ENCODE measurements around the gene GPBP1.
"Not testable (repeated sequence)": the region's sequence is repeated elsewhere in the genome, so short reads cannot be mapped to it uniquely, and the experiment has no call there.

Gene GPBP1

DNA sequence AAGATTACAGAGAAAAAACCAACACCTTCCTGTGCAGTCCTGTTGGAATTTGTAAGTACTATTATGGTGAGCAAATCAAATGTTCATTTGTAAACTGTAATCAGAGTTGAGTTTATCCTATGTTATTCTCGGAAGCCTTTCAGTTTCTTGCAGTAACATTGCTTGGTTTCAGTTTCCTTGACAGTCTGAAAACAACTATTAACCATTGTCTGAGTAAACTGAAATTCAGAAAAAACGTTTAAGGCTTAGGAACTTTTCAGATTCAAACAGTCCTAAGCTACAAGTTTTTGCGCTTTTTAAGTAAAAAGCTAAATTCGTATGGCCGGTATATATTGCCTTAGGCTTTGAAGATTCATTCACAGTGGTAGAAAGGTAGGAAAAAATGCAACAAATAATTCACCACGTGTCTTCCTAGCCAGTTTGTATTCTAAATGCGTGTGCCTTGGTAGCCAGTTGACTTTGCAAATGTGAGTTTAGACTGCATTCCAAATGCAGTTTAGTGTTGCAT is 2.5 kb downstream of the GPBP1 start:
- in situ Hi-C loops (cut with HindIII; ENCODE audit: low sequenced_read_pairs): no loop called here

DNA sequence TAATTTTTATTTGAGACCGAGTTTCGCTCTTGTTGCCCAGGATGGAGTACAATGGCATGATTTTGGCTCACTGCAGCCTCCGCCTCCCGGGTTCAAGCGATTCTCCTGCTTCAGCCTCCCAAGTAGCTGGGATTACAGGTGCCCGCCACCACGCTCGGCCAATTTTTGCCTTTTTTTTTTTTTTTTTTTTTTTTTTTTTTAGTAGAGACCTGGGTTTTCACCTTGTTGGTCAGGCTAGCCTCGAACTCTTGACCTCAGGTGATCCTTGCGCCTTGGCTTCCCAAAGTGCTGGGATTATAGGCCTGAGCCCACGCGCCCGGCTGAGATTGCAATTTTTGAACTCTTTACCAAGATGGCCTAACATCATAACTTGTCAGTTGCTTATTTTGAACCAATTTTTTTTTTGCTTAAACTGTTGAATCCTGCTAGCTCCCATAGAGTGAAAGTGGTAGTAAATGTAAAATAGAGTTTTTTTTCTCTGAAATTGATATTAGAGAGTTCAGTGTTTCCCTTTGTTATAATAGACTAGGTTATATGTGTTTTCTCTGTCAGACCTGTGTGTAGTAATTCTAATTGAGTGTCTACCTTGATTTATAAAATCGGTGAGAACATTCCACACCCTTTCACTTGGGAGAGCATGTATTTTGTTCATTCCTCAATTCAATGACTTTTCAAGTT is 3.8 kb downstream of the GPBP1 start:
- in situ Hi-C loops (cut with HindIII; ENCODE audit: low sequenced_read_pairs): no loop called here

DNA sequence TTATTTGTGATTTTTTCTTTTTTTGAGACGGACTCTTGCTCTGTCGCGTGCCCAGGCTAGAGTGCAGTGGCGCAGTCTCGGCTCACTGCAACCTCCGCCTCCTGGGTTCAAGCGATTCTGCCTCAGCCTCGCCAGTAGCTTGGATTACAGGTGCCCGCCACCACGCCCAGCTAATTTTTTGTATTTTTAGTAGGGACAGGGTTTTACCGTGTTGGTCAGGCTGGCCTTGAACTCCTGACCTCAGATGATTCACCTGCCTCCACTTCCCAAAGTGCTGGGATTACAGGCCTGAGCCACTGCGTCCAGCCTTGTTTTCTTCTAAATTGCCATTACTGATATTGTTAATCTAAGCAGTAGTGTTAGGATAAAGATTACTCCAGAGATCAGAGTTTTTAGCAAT is 4.4 kb downstream of the GPBP1 start:
- in situ Hi-C loops (cut with HindIII; ENCODE audit: low sequenced_read_pairs): not testable (repeated sequence)

DNA sequence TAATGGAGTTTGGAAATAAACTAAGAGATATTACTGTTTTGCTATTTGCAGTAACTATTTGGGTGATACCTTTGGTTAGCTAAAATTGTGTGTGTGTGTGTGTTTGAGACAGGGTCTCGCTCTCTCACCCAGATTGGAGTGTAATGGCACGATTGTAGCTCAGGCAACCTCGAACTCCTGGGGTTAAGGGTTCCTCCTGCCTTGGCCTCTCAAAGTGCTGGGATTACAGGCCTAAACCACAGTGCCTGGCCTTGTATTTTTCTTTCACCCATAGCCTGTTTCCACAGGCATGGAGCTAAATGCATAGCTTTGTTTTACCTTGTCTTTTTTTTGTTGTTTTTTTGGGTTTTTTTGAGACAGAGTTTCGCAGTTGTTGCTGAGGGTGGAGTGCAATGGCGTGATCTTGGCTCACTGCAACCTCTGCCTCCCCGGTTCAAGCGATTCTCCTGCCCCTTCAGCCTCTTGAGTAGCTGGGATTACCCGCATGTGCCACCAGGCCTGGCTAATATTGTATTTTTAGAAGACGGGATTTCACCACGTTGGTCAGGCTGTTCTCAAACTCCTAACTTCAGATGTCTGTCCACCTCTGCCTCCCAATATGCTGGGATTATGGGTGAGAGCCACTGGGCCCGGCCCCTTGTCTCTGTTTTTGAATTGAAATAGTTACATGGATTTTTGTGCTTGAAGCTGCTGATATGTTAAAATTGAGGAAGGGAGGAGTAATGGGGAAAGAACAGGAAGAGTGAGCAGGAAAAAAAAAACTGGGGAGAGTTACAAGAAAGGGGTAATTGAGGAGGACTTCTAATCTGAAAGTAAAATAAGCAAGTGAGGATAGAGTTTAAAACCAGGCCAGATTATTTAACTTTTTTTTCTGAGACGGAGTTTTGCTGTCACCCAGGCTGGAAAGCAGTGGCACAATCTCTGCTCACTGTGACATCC is 5.7 kb downstream of the GPBP1 start:
- in situ Hi-C loops (cut with HindIII; ENCODE audit: low sequenced_read_pairs): no loop called here

DNA sequence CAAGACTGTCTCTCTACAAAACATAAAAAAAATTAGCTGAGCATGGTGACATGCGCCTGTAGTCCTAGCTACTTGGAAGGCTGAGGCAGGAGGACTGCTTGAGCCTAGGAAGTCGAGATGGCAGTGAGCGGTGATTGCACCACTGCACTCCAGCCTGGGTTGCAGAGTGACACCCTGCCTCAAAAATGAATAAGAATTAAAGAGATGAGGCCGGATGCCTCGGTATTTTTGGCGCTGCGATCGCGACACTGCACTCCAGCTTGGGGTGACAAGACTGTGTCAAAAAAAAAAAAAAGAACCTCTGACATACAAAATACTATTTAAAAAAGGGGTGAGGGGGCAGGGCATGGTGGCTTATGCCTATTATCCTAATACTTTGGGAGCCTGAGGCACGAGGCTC is 7.3 kb downstream of the GPBP1 start:
- in situ Hi-C loops (cut with HindIII; ENCODE audit: low sequenced_read_pairs): no loop called here

DNA sequence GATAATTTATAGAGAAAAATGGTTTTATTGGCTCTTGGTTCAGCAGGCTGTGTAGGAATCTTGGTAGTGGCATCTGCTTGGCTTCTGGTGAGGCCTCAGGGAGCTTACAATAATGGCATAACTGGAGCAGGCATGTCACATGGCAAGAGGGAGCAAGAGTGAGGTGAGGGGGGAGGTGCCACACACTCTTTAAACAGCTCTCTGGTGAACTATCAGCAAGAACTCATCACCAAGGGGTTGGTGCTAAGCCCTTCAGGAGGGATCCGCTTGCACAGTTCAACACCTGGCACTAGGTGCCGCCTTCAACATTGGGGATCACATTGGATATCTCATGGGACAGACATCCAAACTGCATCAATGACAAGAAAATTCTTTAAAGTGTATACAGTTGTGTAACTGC is 10.5 kb downstream of the GPBP1 start:
- in situ Hi-C loops (cut with HindIII; ENCODE audit: low sequenced_read_pairs): no loop called here

DNA sequence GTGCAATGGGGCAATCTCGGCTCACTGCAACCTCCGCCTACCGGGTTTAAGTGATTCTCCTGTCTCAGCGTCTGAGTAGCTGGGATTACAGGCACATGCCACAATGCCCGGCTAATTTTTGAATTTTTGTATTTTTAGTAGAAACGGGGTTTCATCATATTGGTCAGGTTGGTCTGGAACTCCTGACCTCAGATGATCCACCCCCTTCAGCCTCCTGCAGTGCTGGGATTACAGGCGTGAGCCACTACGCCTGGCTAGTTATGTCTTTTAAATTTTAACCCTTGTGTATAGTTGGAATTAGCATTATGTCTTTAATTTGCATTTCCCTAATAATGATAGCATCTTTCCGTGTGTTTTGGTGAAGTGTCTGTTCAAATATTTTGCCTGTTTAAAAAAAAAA is 11.5 kb downstream of the GPBP1 start:
- in situ Hi-C loops (cut with HindIII; ENCODE audit: low sequenced_read_pairs): no loop called here

DNA sequence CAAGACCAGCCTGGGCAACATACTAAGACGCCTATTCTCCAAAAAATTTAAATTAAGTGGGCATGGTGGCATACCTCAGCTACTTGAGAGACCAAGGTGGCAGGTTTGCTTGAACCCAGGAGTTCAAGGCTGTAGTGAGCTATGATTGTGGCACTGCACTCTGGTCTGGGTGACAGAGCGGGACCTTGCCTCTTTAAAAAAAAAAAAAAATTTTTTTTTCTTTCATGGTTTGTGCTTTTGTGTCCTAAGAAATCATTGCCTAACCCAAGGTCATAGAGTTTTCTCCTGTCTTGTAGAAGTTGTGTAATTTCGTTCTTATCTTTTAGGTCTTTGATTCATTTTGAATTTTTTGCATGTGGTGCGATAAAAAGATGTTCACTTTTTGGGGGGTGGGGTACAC is 12.3 kb downstream of the GPBP1 start:
- in situ Hi-C loops (cut with HindIII; ENCODE audit: low sequenced_read_pairs): no loop called here

DNA sequence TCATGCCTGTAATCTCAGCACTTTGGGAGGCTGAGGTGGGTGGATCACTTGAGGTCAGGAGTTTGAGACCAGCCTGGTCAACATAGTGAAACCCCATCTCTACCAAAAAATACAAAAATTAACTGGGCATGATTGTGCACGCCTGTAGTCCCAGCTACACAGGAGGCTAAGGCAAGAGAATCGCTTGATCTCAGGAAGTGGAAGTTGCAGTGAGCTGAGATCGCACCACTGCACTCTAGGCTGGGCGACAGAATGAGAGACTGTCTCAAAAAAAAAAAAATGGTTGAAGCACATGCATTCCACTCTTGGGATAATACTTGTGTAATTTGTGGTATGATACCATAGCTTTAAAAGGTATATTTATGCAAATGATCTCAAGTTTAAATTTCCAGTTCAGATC is 14.1 kb downstream of the GPBP1 start:
- in situ Hi-C loops (cut with HindIII; ENCODE audit: low sequenced_read_pairs): not testable (repeated sequence)

DNA sequence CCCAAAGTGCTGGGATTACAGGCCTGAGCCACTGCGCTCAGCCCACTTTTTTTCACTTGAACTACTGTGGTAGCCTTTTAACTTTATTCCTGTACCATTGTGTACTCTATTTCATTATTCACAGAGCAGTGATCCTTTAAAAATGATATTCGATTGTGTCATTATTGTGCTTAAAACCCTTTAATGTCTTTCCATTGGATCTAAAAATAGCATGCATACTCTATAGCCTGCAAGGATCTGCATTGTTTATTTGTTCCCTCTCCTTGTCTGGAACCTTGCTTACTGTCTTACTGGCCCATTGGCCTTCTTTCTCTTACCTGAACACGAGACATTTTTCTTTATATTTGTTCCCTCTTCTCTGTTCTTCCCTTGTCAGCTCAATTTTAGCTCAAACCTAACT is 15.7 kb downstream of the GPBP1 start:
- in situ Hi-C loops (cut with HindIII; ENCODE audit: low sequenced_read_pairs): no loop called here

DNA sequence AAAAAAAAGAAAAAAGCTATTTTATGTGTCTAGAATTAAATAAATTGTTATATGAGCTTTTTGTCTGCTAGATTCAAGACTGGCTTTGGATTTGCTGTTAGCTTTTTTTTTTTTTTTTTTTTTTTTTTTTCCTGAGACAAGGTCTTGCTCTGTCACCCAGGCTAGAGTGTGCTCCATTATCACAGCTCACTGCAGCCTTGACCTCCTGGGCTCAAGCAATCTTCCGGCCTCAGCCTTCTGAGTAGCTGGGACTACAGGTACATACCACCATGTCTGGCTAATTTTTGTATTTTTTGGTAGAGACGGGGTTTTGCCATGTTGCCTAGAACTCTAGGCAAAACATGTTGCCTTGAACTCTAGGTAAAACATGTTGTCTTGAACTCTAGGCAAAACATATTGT is 16.7 kb downstream of the GPBP1 start:
- in situ Hi-C loops (cut with HindIII; ENCODE audit: low sequenced_read_pairs): no loop called here

DNA sequence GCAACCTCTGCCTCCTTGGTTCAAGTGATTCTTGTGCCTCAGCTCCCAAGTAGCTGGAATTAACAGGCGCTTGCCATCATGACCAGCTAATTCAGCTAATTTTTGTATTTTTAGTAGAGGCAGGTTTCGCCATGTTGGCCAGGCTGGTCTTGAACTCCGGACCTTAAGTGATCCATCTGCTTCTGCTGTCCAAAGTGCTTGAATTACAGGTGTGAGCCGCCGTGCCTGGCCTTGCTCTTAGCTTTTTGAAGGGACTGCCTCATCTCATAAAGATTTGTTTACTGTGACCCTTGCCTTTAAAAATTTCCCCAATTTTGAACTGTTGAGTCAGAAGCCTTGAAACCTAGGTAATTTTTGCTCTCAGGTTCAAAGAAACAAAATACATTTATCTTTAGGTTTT is 17.3 kb downstream of the GPBP1 start:
- in situ Hi-C loops (cut with HindIII; ENCODE audit: low sequenced_read_pairs): no loop called here

DNA sequence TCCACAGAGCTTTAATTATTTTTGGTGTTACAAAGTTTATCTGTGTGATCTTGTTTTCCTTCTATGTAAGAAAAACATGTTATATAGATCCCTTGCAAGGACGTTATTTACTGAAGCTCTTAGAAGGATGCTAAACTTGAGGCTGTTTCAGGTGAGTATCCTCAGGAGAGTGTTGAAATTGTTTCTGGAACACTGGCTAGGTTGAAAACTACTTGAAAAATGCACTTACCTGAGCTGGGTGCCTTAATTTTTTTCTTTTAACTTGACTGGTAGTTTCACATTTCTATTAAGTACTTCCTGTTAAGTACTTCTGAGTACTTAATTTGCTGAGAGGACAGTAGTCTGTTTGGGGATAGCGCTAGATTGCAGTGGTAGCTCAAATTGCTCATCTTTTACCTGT is 18.1 kb downstream of the GPBP1 start:
- in situ Hi-C loops (cut with HindIII; ENCODE audit: low sequenced_read_pairs): no loop called here

DNA sequence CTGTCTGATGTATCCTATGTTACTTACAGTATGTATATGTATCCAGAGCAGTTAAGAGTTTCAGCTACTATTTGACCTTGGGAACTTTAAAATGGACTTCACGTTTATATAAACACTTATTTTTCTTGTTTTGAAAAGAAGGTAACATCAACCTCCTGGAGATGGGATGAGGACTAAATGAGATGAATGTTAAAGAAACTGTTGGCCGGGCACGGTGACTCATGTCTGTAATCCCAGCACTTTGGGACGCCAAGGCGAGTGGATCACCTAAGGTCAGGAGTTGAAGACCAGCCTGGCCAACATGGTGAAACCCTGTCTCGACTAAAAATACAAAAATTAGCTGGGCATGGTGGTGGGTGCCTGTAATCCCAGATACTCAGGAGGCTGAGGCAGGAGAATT is 19.0 kb downstream of the GPBP1 start:
- in situ Hi-C loops (cut with HindIII; ENCODE audit: low sequenced_read_pairs): not testable (repeated sequence)

DNA sequence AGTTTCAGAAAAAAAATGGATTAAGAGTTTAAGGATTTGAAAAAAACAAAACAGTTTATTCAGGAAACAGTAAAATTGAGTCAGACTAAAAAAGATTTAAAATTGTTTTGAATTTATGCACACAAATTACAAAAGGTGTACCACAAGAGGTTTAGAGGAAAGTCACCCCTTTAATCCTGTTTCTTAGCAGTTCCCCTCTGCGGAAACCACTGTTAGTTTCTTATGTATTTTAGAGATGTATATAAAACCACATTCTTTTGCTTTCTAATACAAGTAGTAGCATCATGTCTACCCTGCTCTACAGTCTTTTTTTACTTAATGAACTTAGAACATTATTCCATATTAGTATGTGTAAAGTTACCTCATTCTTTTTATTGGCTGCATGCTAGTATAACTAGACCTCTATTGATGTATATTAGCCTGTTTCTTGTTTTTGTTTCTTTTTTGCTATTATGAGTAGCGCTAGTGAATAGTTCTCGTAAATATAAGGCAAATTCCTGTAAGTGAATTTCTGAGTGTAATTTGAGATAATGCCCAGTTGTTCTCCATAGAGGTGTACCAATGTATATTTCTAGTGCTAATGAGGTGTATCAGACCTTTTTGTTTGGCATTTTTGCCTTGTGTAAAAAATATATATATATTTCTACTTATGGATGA is 20.0 kb downstream of the GPBP1 start:
- in situ Hi-C loops (cut with HindIII; ENCODE audit: low sequenced_read_pairs): no loop called here

DNA sequence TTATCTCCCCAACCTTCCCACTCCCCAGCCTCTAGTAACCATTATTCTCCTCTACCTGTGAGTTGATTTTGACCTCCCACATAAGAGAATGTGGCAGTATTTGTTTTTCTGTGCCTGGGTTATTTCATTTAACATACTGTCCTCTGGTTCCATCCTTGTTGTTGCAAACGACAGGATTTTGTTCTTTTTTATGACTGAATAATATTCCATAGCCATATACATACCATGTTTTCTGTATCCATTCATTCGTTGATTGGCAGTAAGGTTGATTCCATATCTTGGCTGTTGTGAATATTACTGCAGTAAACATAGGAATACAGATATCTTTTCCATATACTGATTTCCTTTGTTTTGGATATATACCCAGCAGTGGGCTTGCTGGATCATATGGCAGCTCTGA is 20.8 kb downstream of the GPBP1 start:
- in situ Hi-C loops (cut with HindIII; ENCODE audit: low sequenced_read_pairs): no loop called here

DNA sequence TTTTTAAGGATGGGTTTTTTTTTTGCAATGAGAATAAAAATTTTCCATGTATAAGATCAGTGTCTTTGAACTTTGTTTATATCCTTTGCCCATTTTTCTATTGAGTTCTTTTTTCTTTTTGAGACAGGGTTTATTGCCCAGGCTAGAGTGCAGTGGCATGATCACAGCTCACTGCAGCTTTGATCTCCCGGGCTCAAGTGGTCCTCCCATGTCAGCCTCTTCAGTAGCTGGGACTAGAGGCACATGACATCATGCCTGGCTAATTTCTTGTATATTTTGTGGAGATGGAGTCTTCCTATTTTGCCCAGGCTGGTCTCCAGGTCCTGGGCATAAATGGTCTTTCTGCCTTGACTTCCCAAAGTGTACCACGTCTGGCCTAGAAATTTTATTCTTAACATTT is 21.2 kb downstream of the GPBP1 start:
- in situ Hi-C loops (cut with HindIII; ENCODE audit: low sequenced_read_pairs): no loop called here

DNA sequence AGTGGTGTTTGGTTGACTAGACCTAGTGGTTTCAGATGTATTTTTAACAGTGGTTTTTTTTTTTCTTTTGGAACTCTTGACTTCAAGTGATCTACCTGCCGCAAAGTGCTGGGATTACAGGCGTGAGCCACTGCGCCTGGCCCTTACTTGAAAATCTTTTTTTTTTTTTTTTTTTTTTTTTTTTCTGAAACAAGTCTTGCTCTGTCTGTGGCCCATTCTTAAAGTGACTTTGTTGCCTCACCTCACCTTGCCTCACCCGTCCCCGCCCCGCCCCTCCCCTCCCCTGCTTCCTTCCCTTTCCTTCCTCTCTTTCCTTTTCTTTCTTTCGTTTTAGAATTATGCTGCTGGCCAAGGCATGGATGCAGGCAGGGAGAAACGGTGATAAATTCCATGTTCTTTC is 26.0 kb downstream of the GPBP1 start:
- in situ Hi-C loops (cut with HindIII; ENCODE audit: low sequenced_read_pairs): loop anchor here (10.0 kb wide), 1 partner anchor 65 kb away; no protein-coding TSS in a partner anchor

DNA sequence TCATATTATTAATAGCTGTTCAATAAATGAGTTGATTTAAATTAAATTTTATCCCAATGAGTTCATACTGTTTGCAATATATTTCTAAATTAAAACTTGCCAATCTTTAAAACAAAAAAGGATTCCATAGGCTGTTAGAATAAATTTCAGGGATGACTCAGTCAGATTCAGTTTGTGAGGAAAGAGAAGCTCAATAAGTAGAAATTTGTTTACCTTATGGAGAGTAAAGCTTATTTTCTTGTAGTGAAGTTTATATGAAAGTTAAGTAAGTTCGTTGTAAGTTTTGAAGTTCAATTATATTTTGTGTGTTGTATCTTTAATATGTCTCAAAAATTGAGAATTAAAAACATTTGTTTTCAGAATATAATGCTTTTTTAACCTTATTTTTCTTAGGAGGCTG is 29.0 kb downstream of the GPBP1 start:
- in situ Hi-C loops (cut with HindIII; ENCODE audit: low sequenced_read_pairs): loop anchor here (10.0 kb wide), 1 partner anchor 68 kb away; no protein-coding TSS in a partner anchor

DNA sequence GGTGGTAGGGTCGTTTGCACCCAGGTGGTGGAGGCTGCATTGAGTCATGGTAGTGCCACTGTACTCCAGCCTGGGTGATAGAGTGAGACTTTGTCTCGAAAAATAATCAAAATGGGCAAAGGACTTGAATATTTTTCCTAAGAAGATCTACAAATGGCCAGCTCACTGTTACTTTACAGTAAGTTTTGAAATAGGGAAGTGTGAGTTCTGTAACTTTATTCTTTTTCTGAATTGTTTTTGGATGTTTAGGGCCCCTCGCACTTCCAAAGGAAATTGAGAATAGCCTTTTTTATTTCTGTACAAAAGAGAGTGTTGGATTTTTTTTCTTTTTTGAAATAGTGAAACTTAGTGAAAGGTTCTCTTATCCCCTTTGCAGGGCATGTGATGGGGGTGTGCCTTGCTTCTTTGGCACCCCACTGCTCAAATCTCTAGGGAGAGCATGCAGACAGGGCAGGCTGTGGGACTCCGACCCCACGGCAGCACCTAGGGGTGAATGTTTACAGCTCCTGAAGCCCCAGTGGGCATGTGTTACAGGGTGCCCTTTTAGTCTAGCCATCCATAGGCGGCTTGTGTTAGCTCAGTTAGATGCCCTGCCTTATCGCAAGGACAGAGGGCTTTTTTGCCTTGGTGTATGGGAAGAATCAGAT is 33.3 kb downstream of the GPBP1 start:
- in situ Hi-C loops (cut with HindIII; ENCODE audit: low sequenced_read_pairs): loop anchor here (10.0 kb wide), 1 partner anchor 72 kb away; no protein-coding TSS in a partner anchor

DNA sequence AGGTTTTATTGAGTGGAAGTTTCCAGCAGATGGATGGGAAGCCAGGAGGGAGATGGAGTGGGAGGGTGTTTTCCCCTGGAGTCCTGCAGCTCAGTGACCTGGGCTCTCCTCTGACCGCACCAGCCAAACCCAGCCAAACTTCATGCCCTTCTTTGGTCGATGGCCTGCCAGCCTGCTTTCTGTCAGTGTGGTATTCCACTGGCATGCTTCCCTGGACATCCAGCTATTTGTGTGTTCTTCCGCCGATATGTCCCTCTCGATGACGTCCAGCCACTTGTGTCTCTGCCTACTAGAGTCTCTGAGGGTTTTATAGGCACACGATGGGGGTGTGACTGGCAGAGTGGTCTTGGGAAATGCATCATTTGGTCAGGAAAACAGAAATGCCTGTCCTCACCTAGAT is 33.8 kb downstream of the GPBP1 start:
- in situ Hi-C loops (cut with HindIII; ENCODE audit: low sequenced_read_pairs): loop anchor here (10.0 kb wide), 1 partner anchor 73 kb away; no protein-coding TSS in a partner anchor
